Heart left ventricle (tissue), 16 donors: ENCODE results near the gene SH3TC2. TPM values are rescaled to one million over a fixed set of nuclear protein-coding genes. Genes with fewer than 3 reads are reported as not detected.

ENCODE experiments used
- ATAC-seq, 4 donors: fragments of 200-7000 bp; cut with Tn5 transposase; one replicate each; pipeline ENCODE4 v1.9.1; 2020 to 2022; ENCODE audit warnings: moderate library complexity in 4 of 4, mild to moderate bottlenecking in 3 of 4, moderate number of reproducible peaks in 1 of 4
- DNase-seq, 5 donors: peaks; one replicate each; pipeline ENCODE4 v3.0.0-alpha.2; 2020
- H3K27ac ChIP-seq, 12 donors: fragments of 200-600 bp; sonication (generic) in 4 of 12; one replicate each; pipeline versions ENCODE4 v1.5.0 to v1.8.0; 2016 to 2022; ENCODE audit warnings: mild to moderate bottlenecking in 2 of 12
- H3K27me3 ChIP-seq, 9 donors: fragments of 200-600 bp; sonication (generic) in 2 of 9; one replicate each; pipeline versions ENCODE4 v1.5.1 to v1.8.0; 2016 to 2022; ENCODE audit warnings: mild to moderate bottlenecking in 3 of 9
- H3K36me3 ChIP-seq, 9 donors: fragments of 200-600 bp; sonication (generic) in 2 of 9; one replicate each; pipeline versions ENCODE4 v1.5.0 to v1.8.0; 2018 to 2022; ENCODE audit warnings: mild to moderate bottlenecking in 2 of 9
- H3K4me1 ChIP-seq, 12 donors: fragments of 200-600 bp; sonication (generic) in 4 of 12; one replicate each; pipeline versions ENCODE4 v1.5.0 to v1.8.0; 2016 to 2022; ENCODE audit warnings: mild to moderate bottlenecking in 3 of 12
- H3K4me3 ChIP-seq, 12 donors: fragments of 200-600 bp; sonication (generic) in 4 of 12; one replicate each; pipeline versions ENCODE4 v1.5.0 to v1.8.0; 2017 to 2022; ENCODE audit warnings: mild to moderate bottlenecking in 9 of 12, moderate library complexity in 4 of 12
- H3K9me3 ChIP-seq, 12 donors: fragments of 200-600 bp; sonication (generic) in 4 of 12; one replicate each; pipeline versions ENCODE4 v1.5.0 to v1.8.0; 2016 to 2022; ENCODE audit warnings: mild to moderate bottlenecking in 1 of 12
- CTCF ChIP-seq, 12 donors: fragments of 200-600 bp; sonication (generic) in 4 of 12; IDR thresholded peaks; one replicate each; pipeline versions ENCODE4 v1.5.0 to v1.8.0; 2018 to 2022; ENCODE audit warnings: antibody characterized with exemption in 12 of 12, mild to moderate bottlenecking in 5 of 12
- POLR2A ChIP-seq, 2 donors: fragments of 450-650 bp; IDR thresholded peaks; one replicate each; pipeline ENCODE4 v1.6.1; 2017; ENCODE audit warnings: antibody characterized with exemption in 2 of 2, mild to moderate bottlenecking in 2 of 2, moderate library complexity in 2 of 2
- WGBS, 4 donors: extraction: QIAGEN DNeasy Blood & Tissue Kit in 2 of 4; methylation state at CpG; one replicate each; pipeline versions ENCODE4 v1.1.5 to v1.1.7; 2013 to 2018; 5-methylcytosine and 5-hydroxymethylcytosine counted together
- intact Hi-C, 10 donors: fragments of 100-400 bp; cut with DNase I; formaldehyde crosslinking; loops; one replicate each; pipeline versions ENCODE4 v1.11.1 to v1.14.2; 2022
- polyA plus RNA-seq, 2 donors: library from polyadenylated mRNA; stranded (reverse); fragments of 200-250 nt; gene quantifications; one replicate each; pipeline ENCODE4 v1.2.3, GENCODE V29; 2013
- total RNA-seq, 9 donors: library from RNA; depleted of rRNA in 2 of 9; stranded (reverse); fragments of >200 nt in 2 of 9; fragmentation: NEBNext Ultra II Directional in 3 of 9; extraction: Animal tissue kit (Norgen Biotek cat#: 25700) in 3 of 9; gene quantifications; one replicate each; pipeline versions ENCODE4 v1.1.0 to v1.2.4, GENCODE V29; 2016 to 2023
- donor health status: ischemic (EF 13 %, LVEDD 7.1; RV severe dilation, severe dysfunction).
- donor health status: healthy with polysubstance abuse.
- donor health status: DM: no; HTN: yes; CAD: no.
- donor health status: DM: no; HTN: no; CAD: no.
- donor health status: ischemic (EF 25% LVEDD 6.9; RV normal size, moderate dysfunction).
- donor health status: ischemic (EF 25% LVEDD 5.7; RV mildly dilated, moderate dysfunction).
- donor health status: healthy.
- donor health status: DM: yes; HTN: yes; CAD: no.
- donor health status: ischemic (EF 35%, LVEDD 5.7; RV mildly dilated, moderate dysfunction).
- donor health status: nonischemic (EF 11% LVEDD 7.7; RV severe dilation, severe dysfunction).
- donor health status: DM: yes; HTN: yes; CAD: no.
- donor health status: PGD.
- donor health status: ischemic (EF 29% LVEDD 5.4; RV normal size, mild dysfunction).
- donor health status: nonischemic (EF 23%, LVEDD 6.1; RV moderate dilation, normal function).

The SH3TC2 gene
- total and polyA plus RNA-seq, 11 donors, result 1.6 to 12.7 (median 4.0) TPM

GRCh38 chr5:149015561-149015960, 47.3 kb downstream of the SH3TC2 start:
- DNase-seq (no peak), ATAC-seq (no peak)
- Histone ChIP-seq H3K4me3 (no peak overlapping the region), H3K36me3 (no peaks in the 10 kb centered on the region), H3K27ac (no peak overlapping the region), H3K9me3 (no peaks in the 10 kb centered on the region), H3K4me1 (peaks cover 0 to 13% (median 0%) of the 10 kb centered on the region in 12 donors), H3K27me3 (no peaks in the 10 kb centered on the region)
- 61 to 83% (median 73%) methylated on average over 1 of the region's 1 CpG for WGBS, 4 donors
- TF ChIP-seq CTCF (IDR thresholded peaks at IDR 0.05) (no peak), POLR2A (IDR thresholded peaks at IDR 0.05) (no peak)
- intact Hi-C loops, result no loop called here

GRCh38 chr5:149015126-149015525, 47.7 kb downstream of the SH3TC2 start:
- Histone ChIP-seq H3K4me3 (no peak overlapping the region), H3K36me3 (no peaks in the 10 kb centered on the region), H3K9me3 (no peaks in the 10 kb centered on the region), H3K27ac (no peak overlapping the region), H3K27me3 (no peaks in the 10 kb centered on the region), H3K4me1 (peaks cover 0 to 13% (median 0%) of the 10 kb centered on the region in 12 donors)
- intact Hi-C loops, result no loop called here
- TF ChIP-seq CTCF (IDR thresholded peaks at IDR 0.05) (no peak), POLR2A (IDR thresholded peaks at IDR 0.05) (no peak)
- 94 to 100% (median 98%) methylated on average over 1 of the region's 1 CpG for WGBS, 4 donors
- ATAC-seq, result no peak
- DNase-seq, result no peak

- 90 to 100% (median 95%) methylated on average over 2 of the region's 2 CpGs for WGBS, 4 donors
- Histone ChIP-seq H3K4me1 (peaks cover 0 to 12% (median 0%) of the 10 kb centered on the region in 12 donors), H3K27me3 (no peaks in the 10 kb centered on the region), H3K27ac (no peak overlapping the region), H3K4me3 (no peak overlapping the region), H3K36me3 (no peaks in the 10 kb centered on the region), H3K9me3 (no peaks in the 10 kb centered on the region)
- TF ChIP-seq POLR2A (IDR thresholded peaks at IDR 0.05), result no peak
- TF ChIP-seq CTCF (IDR thresholded peaks at IDR 0.05), result no peak
- ATAC-seq (no peak), DNase-seq (no peak)
- intact Hi-C loops, result no loop called here
Measured at GRCh38 chr5:149014571-149015031, 48.3 kb downstream of the SH3TC2 start.

GRCh38 chr5:149013796-149014195, 49.1 kb downstream of the SH3TC2 start:
- H3K36me3 ChIP-seq, result no peaks in the 10 kb centered on the region
- TF ChIP-seq POLR2A (IDR thresholded peaks at IDR 0.05) (no peak), CTCF (IDR thresholded peaks at IDR 0.05) (no peak)
- ATAC-seq (no peak), DNase-seq (no peak)
- intact Hi-C loops, result no loop called here
- no peaks in the 10 kb centered on the region for H3K27me3 ChIP-seq
- H3K27ac ChIP-seq, result no peak overlapping the region
- no peaks in the 10 kb centered on the region for H3K9me3 ChIP-seq
- 80 to 85% (median 83%) methylated on average over 2 of the region's 2 CpGs for WGBS, 4 donors
- H3K4me3 ChIP-seq, result no peak overlapping the region
- H3K4me1 ChIP-seq, result peaks cover 0 to 6% (median 0%) of the 10 kb centered on the region in 12 donors
